Non-pigmented ciliary epithelial cell (primary cell): ENCODE measurements around the gene ERP27.

Experiments used
- DNase-seq: peaks from one replicate; pipeline ENCODE4 v3.0.0-alpha.2; 2010; ENCODE audit warnings: low read depth

Gene ERP27

DNA sequence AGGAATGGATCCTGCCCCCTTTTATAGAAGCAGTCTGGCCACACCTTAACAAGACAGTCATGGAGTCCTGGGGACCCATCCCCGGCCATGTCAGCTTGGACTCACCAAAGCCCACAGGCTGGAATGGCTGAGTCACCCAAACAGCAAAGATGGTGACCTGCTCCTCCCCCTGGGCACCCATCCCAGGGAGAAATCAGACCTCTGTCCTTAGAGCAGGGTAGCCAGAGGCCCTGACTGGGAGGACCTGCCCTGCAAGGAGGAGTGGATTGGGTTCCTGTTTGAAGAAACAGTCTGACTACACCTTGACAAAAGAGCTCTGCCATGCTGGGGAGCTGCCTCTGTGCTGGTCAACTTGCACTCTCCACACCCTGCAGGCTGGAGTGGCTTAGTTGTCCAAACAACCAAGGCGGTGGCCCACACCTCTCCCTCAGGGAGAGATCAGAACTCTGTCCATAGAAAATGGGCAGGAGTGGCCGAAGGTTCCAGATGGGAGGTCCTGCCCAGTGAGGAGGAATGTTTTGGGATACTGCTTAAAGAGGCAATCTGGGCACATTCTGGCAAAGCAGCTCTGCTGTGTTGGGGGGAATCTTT, 69.3 kb downstream of the ERP27 start:
- DNase-seq, result no peak
